GM21619 (cell line): Measurements from ENCODE around the gene PYGO2.

Source experiments
- ATAC-seq: cut with Tn5 transposase; IDR thresholded peaks from one replicate; pipeline ENCODE4 v1.9.1; 2021; ENCODE audit not compliant: unreplicated experiment

The PYGO2 gene

GRCh38 chr1:154962156-154962749, 671 bp upstream of the PYGO2 start:
- peak; percentile 26 for ATAC-seq

GRCh38 chr1:154960446-154961136, 991 bp downstream of the PYGO2 start:
- ATAC-seq: no peak

GRCh38 chr1:154959426-154959780, 2.2 kb downstream of the PYGO2 start:
- ATAC-seq: no peak

GRCh38 chr1:154958681-154959425, 2.7 kb downstream of the PYGO2 start:
- no peak for ATAC-seq

- ATAC-seq: no peak
Measured at GRCh38 chr1:154958036-154958435, 3.5 kb downstream of the PYGO2 start.

- ATAC-seq: no peak
Measured at GRCh38 chr1:154957091-154957657, 4.4 kb downstream of the PYGO2 start.

- ATAC-seq: no peak
Measured at GRCh38 chr1:154956544-154956941, 5.0 kb downstream of the PYGO2 start.

- ATAC-seq: peak; percentile 52
Measured at GRCh38 chr1:154955718-154956543, 5.7 kb downstream of the PYGO2 start, which contains the start of gene PBXIP1. PBXIP1 (minus strand) TSS chr1:154956099; CDS start chr1:154953721, 2,378 bp downstream.

- ATAC-seq: peak; percentile 65
Measured at GRCh38 chr1:154955039-154955717, 6.4 kb downstream of the PYGO2 start.

GRCh38 chr1:154954541-154954940, 7.0 kb downstream of the PYGO2 start:
- ATAC-seq: no peak

- no peak for ATAC-seq
Measured at GRCh38 chr1:154953611-154954038, 8.0 kb downstream of the PYGO2 start.

GRCh38 chr1:154952664-154953063, 8.9 kb downstream of the PYGO2 start:
- no peak for ATAC-seq

GRCh38 chr1:154951901-154952657, 9.5 kb downstream of the PYGO2 start:
- no peak for ATAC-seq

GRCh38 chr1:154948079-154948478, 13.5 kb downstream of the PYGO2 start:
- ATAC-seq: no peak

GRCh38 chr1:154945962-154946850, 15.4 kb downstream of the PYGO2 start:
- no peak for ATAC-seq

GRCh38 chr1:154945160-154945961, 16.2 kb downstream of the PYGO2 start:
- no peak for ATAC-seq

GRCh38 chr1:154944401-154945159, 17.0 kb downstream of the PYGO2 start:
- no peak for ATAC-seq
